ENCODE results near the gene SMYD3. TPM values are rescaled to one million over a fixed set of nuclear protein-coding genes. Genes with fewer than 3 reads are reported as not detected.

SMYD3 gene
- total RNA-seq, 2 donors from 2014 or later, result 8.8 to 19.0 TPM

DNA sequence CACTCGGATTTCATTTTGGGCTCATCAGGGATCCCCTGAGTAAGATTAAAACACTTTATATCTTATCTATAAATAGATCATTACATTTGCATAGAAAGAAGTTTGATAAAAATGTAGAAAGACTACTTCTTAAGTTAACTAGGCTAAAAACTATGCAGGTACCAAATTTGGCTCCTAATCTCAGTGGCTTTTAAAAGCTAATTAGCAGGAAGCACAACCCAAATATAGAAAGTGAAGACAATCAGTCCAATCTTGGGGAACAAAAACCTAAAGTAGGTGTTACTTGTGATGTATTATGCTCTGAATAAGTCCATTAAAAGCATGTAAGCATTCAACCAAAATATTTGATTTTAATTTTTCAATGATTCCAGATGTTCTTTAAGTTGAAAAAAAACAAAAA lies 35.4 kb downstream of the SMYD3 start:
- TF ChIP-seq, protein P1, sequence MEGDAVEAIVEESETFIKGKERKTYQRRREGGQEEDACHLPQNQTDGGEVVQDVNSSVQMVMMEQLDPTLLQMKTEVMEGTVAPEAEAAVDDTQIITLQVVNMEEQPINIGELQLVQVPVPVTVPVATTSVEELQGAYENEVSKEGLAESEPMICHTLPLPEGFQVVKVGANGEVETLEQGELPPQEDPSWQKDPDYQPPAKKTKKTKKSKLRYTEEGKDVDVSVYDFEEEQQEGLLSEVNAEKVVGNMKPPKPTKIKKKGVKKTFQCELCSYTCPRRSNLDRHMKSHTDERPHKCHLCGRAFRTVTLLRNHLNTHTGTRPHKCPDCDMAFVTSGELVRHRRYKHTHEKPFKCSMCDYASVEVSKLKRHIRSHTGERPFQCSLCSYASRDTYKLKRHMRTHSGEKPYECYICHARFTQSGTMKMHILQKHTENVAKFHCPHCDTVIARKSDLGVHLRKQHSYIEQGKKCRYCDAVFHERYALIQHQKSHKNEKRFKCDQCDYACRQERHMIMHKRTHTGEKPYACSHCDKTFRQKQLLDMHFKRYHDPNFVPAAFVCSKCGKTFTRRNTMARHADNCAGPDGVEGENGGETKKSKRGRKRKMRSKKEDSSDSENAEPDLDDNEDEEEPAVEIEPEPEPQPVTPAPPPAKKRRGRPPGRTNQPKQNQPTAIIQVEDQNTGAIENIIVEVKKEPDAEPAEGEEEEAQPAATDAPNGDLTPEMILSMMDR (IDR thresholded peaks at IDR 0.05), result no peak
- no peak overlapping the region for H3K4me3 ChIP-seq
- H3K4me1 ChIP-seq (ENCODE audit: control insufficient read depth in 1 of 2, low read depth in 2 of 2), result no peaks in the 10 kb centered on the region
- H3K36me3 ChIP-seq, result no peaks in the 10 kb centered on the region
- no peaks in the 10 kb centered on the region for H3K27me3 ChIP-seq (replicated peaks; ENCODE audit: insufficient read depth)
- no peaks in the 10 kb centered on the region for H3K9me3 ChIP-seq
- DNase-seq (ENCODE audit: low spot score) (no peak), ATAC-seq (ENCODE audit: insufficient number of reproducible peaks, low FRiP score, low read depth) (no peak)
- H3K27ac ChIP-seq, result no peak overlapping the region

DNA sequence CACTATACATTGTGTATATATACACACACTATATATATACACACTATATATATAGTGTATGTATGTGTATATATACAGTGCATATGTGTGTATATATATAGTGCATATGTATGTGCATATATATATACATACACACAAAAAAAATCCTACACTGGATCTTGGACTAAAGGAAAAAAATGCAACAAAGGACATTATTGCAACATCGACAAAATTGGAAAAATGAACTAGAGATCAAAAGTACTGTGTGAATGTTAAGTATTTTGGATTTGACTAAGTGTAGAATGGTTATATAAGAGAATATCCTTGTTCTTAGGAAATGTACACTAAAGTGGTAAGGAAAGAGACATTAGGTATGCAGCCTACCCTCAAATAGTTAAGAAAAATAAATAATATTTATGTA lies 36.5 kb downstream of the SMYD3 start:
- Histone ChIP-seq H3K4me3 (no peak overlapping the region), H3K36me3 (no peaks in the 10 kb centered on the region), H3K9me3 (no peaks in the 10 kb centered on the region), H3K27ac (no peak overlapping the region), H3K27me3 (replicated peaks; ENCODE audit: insufficient read depth) (no peaks in the 10 kb centered on the region), H3K4me1 (ENCODE audit: control insufficient read depth in 1 of 2, low read depth in 2 of 2) (no peaks in the 10 kb centered on the region)
- ATAC-seq (ENCODE audit: insufficient number of reproducible peaks, low FRiP score, low read depth) (no peak), DNase-seq (ENCODE audit: low spot score) (no peak)
- TF ChIP-seq, protein P1 (IDR thresholded peaks at IDR 0.05), result no peak

DNA sequence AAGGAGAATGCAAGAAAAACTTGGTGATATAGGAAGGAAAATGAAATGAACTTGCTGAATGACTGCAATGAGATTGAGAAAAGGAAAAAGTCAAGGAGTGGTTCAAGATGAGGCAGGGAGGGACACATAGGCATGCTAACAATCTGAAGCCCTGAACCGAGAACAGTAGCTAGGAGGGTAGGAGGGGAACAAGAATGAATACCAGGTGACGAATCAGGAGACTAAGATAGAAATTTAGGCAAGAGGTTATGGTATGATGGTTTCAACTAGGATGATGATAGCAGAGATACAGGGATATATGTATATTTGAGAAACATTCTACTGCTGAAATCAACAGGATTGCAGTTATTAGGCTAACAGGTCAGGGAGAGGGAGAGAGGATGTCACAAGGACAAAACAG lies 44.1 kb downstream of the SMYD3 start:
- Histone ChIP-seq H3K4me3 (no peak overlapping the region), H3K9me3 (no peaks in the 10 kb centered on the region), H3K4me1 (ENCODE audit: control insufficient read depth in 1 of 2, low read depth in 2 of 2) (no peaks in the 10 kb centered on the region), H3K27me3 (replicated peaks; ENCODE audit: insufficient read depth) (no peaks in the 10 kb centered on the region), H3K36me3 (no peaks in the 10 kb centered on the region), H3K27ac (no peak overlapping the region)
- ATAC-seq (ENCODE audit: insufficient number of reproducible peaks, low FRiP score, low read depth), result no peak
- TF ChIP-seq, protein P1 (IDR thresholded peaks at IDR 0.05), result no peak
- DNase-seq (ENCODE audit: low spot score), result no peak

DNA sequence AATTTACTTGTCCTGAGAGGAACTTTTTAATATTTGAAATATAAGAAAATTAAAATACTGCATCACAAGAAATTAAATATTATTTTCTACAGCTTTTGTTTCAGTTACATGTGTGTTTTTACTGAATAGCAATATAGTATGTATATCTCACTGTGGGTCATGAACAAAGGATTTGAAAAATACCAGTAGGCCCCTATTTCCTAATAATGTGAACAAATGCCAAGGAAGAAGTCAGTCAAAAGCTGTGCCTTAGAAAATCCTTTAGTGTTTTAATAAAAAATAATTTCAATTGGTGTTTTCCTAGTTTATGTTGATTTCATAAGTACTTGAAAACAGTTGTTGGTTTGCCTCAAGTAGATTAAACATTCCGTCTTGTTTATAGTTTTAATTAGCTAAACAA lies 46.7 kb downstream of the SMYD3 start:
- DNase-seq (ENCODE audit: low spot score) (no peak), ATAC-seq (ENCODE audit: insufficient number of reproducible peaks, low FRiP score, low read depth) (no peak)
- no peaks in the 10 kb centered on the region for H3K4me1 ChIP-seq (ENCODE audit: control insufficient read depth in 1 of 2, low read depth in 2 of 2)
- H3K9me3 ChIP-seq, result no peaks in the 10 kb centered on the region
- H3K27ac ChIP-seq, result no peak overlapping the region
- no peaks in the 10 kb centered on the region for H3K27me3 ChIP-seq (replicated peaks; ENCODE audit: insufficient read depth)
- H3K36me3 ChIP-seq, result no peaks in the 10 kb centered on the region
- TF ChIP-seq, protein P1 (IDR thresholded peaks at IDR 0.05), result no peak
- no peak overlapping the region for H3K4me3 ChIP-seq

DNA sequence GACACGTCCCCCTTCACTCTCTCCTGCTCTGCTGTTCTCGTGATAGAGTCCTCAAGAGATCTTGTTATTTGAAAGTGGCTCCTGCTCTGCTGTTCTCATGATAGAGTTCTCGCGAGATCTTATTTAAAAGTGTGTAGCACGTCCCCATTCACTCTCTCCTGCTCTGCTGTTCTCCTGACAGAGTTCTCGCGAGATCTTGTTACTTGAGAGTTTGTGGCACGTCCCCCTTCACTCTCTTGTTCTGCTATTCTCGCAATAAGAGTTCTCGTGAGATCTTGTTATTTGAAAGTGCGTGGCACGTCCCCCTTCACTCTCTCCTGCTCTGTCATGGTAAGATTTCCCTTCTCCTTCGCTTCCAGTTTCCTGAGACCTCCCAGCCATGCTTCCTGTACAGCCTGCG lies 47.9 kb downstream of the SMYD3 start:
- no peaks in the 10 kb centered on the region for H3K36me3 ChIP-seq
- no peaks in the 10 kb centered on the region for H3K9me3 ChIP-seq
- TF ChIP-seq, protein P1 (IDR thresholded peaks at IDR 0.05), result no peak
- H3K27ac ChIP-seq, result no peak overlapping the region
- peaks cover 0 to 10% of the 10 kb centered on the region in 2 donors for H3K4me1 ChIP-seq (ENCODE audit: control insufficient read depth in 1 of 2, low read depth in 2 of 2)
- DNase-seq (ENCODE audit: low spot score) (no peak), ATAC-seq (ENCODE audit: insufficient number of reproducible peaks, low FRiP score, low read depth) (no peak)
- no peaks in the 10 kb centered on the region for H3K27me3 ChIP-seq (replicated peaks; ENCODE audit: insufficient read depth)
- H3K4me3 ChIP-seq, result no peak overlapping the region
